LNCAP (cell line): ENCODE measurements around the gene WDR33.

Experiments used
- TF ChIP-seq, protein P1 (sequence below): fragments of 450-650 bp; IDR thresholded peaks from 2 replicates; pipeline ENCODE4 v1.5.1; 2017; ENCODE audit warnings: mild to moderate bottlenecking

Gene WDR33

DNA sequence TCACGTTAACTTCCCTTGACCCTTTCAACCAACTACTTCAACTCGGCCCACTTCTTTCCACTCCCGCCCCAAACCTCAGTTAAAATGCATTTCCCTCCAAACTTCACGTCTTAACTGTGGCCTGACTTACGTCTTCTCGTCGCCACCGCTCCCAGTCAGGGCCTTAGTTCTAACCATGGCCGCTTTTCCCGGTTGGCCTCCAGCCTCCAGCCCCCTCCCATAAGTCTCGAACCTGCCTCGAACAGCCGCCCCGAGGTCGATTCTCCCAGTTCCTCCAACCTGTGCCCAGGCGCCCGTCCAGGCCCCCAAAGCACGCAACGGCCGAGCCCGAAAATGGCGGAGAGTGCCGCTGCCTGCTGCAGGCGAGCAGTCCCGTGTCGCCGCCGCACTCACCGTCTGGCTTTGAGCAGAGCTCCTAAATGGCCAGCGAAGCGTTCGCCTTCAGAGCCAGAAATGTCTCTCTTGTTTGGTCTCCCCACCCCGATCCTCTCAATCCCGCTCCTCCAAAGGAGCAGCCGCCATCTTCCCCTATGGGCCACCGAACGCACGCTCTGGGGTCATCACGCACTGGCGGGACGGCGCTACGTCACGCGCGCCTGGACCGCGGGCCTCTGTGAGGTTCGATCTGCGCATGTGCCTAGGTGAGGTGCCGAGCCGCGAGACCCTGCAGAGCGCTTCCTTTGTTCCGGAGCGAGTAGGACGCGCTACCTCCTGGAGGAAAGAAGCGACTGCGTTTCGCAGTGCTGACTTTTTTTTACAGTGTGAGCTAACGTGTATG lies at the start of gene WDR33:
Gene WDR33 (minus strand): TSS at position 553 of the 778 bp plus-strand sequence. CDS start 40,190 bp downstream, outside the sequence.
- TF ChIP-seq, protein P1, sequence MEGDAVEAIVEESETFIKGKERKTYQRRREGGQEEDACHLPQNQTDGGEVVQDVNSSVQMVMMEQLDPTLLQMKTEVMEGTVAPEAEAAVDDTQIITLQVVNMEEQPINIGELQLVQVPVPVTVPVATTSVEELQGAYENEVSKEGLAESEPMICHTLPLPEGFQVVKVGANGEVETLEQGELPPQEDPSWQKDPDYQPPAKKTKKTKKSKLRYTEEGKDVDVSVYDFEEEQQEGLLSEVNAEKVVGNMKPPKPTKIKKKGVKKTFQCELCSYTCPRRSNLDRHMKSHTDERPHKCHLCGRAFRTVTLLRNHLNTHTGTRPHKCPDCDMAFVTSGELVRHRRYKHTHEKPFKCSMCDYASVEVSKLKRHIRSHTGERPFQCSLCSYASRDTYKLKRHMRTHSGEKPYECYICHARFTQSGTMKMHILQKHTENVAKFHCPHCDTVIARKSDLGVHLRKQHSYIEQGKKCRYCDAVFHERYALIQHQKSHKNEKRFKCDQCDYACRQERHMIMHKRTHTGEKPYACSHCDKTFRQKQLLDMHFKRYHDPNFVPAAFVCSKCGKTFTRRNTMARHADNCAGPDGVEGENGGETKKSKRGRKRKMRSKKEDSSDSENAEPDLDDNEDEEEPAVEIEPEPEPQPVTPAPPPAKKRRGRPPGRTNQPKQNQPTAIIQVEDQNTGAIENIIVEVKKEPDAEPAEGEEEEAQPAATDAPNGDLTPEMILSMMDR = no peak; the same call in 1 of the 2 replicates

DNA sequence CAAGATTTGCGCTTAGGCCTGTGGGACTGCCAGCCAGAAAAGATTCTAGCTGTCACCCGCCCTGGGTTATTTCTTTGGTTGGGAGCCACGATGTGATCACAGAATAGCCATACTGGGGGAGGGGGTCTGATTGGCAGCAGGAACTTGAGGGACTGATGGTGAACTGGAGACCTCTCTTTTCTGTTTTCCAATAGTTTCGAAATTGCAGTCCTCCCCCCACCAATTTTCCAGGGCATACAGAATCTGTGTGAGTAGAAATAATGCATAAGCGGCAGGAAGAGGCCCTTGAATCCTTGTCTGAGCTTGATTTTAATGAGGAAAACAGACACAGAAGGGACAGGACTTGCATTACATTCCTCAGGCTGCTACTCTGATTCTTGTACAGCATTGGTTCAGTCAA lies 49.2 kb upstream of the WDR33 start:
- TF ChIP-seq, protein P1 = no peak

DNA sequence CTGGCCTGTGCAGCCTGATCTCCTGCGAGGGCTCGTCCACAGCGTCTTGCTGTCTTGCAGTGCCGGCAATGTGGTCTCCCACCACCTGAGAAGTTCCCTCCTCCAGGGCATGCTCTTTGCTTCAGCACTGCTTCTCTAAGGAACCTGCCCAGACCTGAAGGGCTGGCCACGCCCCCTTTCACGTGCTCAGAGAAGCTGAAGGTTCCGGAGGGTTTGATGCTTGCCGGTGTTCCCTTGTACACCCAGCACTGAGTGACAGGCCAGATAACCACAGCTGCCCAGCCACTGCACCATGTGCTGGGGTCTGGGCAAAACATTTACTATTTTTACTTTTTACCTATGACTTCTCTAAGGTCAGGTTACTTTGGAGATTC lies 48.7 kb upstream of the WDR33 start:
- TF ChIP-seq, protein P1 = no peak

DNA sequence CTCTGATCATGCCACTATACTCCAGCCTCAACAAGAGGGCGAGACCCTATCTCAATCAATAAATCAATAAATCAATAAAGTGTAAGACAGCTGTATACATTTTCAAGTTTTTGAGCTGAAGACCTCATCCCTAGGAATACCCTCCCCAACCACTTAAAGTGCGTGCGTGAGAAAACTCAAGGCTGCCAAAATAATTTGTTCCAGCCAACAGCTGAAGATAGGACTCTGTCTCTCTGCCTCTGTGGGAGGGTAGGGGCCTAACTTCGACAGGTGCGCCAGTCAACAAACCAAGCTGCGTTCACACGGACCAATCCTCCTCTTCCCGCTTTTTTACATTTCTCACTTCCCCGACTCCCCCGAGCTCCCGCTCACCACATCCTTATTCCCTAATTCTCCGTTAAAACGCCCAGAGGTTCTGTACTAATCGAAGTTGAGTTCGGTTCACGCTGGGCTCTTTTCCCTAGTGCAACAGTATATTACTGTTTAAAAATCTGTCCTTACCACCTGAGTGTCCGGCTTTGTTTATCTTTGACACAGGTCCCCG lies 46.4 kb upstream of the WDR33 start:
- TF ChIP-seq, protein P1 = no peak

DNA sequence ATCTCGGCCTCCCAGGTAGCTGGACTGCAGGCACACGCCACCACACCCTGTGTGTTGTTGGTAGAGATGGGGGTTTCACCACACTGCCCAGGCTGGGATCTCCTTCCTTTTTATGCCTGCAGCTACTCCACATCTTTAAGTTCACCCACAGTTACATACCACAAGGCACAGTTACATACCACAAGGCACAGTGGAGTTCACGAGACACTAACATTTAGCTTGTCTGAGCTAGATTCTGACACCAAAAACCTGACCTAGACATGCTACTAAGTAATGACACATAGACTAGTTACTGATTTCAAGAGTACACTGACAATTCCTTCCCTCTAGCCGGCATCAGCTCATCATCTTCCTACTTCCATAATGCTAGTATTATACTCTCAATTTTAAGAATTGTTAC lies 42.7 kb upstream of the WDR33 start:
- TF ChIP-seq, protein P1 = no peak

DNA sequence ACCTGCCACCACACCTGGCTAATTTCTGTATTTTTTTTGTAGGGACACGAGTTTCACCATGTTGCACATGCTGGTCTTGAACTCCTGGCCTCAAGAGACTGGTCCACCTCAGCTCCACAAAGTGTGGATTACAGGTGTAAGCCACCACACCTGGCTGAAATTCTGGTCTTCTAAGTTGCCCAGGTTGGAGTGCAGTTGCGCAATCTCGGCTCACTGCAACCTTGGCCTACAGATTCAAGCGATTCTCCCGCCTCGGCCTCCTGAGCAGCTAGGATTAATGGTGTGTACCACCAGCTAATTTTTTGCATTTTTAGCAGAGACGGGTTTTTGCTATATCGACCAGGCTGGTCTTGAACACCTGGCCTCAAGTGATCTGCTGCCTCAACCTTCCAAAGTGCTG lies 41.4 kb upstream of the WDR33 start:
- TF ChIP-seq, protein P1 = no peak

DNA sequence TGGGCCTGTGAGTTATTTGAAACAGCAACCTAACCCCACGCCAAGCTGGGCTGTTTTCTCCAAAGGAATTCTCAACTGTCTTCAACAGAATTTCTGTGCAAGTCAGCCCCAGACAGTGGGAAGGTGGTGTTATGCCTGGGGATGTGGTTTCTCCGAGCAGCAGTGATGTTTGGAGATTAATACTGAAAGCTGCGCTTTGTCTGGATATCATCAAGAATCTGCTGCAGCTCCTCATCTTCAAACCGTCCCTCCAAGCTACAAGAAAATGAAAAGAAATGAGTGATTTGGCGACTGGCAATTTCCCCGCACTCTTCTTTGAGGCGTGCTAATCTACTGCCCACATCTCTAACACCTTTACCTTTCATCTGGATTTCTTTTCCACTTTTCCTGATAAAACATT lies 37.0 kb upstream of the WDR33 start:
- TF ChIP-seq, protein P1 = no peak
